Motor neuron (in vitro differentiated cells): Measurements from ENCODE around the gene ST6GALNAC1. TPM values are rescaled to one million over a fixed set of nuclear protein-coding genes. Genes with fewer than 3 reads are reported as not detected.

Source experiments
- ATAC-seq, 8 experiments: fragments of 200-7000 bp; cut with Tn5 transposase; replicated peaks in 6 of 8; 2 replicates each; pipeline ENCODE4 v1.8.0; 2021; ENCODE audit warnings: mild to moderate bottlenecking in 8 of 8, moderate library complexity in 8 of 8
- H3K27ac ChIP-seq, 2 donors: fragments of 250-450 bp; sonication (Bioruptor Pico); 2 replicates each; pipeline ENCODE4 v1.9.0; 2021; ENCODE audit warnings: antibody characterized with exemption in 2 of 2, mild to moderate bottlenecking in 2 of 2, moderate library complexity in 1 of 2
- H3K4me1 ChIP-seq, 2 donors: fragments of 250-450 bp; sonication (Bioruptor Pico); replicated peaks in 1 of 2; 2 replicates each; pipeline ENCODE4 v1.6.1; 2021; ENCODE audit warnings: antibody characterized with exemption in 2 of 2, mild to moderate bottlenecking in 2 of 2, moderate library complexity in 1 of 2
- H3K4me3 ChIP-seq, 5 donors: fragments of 250-450 bp; sonication (Bioruptor Pico); 2 replicates each; pipeline ENCODE4 v1.9.0; 2021; ENCODE audit warnings: antibody characterized with exemption in 5 of 5, mild to moderate bottlenecking in 5 of 5, moderate library complexity in 4 of 5
- WGBS, 10 experiments: fragments of 450-650 bp; shearing (Covaris generic); methylation state at CpG; one replicate each; pipeline ENCODE4 v1.0.0; 2022; 5-methylcytosine and 5-hydroxymethylcytosine counted together
- in situ Hi-C, 9 experiments: fragments of 400-800 bp; cut with MboI; loops; one replicate each; pipeline ENCODE4 v1.15.0; 2021; ENCODE audit warnings: low sequenced_read_pairs in 9 of 9, low pct_unique_long_range_greater_than_20kb in 2 of 9; ENCODE audit not compliant: unreplicated experiment in 9 of 9
- total RNA-seq, 8 experiments: library from RNA; unstranded; fragments of 300-600 nt; gene quantifications; 2 replicates each; pipeline versions ENCODE4 v1.2.3 to v1.2.4, GENCODE V29; 2022

The ST6GALNAC1 gene
- total RNA-seq, result under 1 TPM in 3 of 8 experiments, not detected in 5; 0.13 to 1.00 (median 0.38) TPM

- H3K4me3 ChIP-seq, result no peak within 1 kb of the TSS
Observed at GRCh38 chr17:76643553-76644148, at the start of gene ST6GALNAC1. ST6GALNAC1 (minus strand) TSS chr17:76643757; CDS start chr17:76643638, 119 bp downstream.

DNA sequence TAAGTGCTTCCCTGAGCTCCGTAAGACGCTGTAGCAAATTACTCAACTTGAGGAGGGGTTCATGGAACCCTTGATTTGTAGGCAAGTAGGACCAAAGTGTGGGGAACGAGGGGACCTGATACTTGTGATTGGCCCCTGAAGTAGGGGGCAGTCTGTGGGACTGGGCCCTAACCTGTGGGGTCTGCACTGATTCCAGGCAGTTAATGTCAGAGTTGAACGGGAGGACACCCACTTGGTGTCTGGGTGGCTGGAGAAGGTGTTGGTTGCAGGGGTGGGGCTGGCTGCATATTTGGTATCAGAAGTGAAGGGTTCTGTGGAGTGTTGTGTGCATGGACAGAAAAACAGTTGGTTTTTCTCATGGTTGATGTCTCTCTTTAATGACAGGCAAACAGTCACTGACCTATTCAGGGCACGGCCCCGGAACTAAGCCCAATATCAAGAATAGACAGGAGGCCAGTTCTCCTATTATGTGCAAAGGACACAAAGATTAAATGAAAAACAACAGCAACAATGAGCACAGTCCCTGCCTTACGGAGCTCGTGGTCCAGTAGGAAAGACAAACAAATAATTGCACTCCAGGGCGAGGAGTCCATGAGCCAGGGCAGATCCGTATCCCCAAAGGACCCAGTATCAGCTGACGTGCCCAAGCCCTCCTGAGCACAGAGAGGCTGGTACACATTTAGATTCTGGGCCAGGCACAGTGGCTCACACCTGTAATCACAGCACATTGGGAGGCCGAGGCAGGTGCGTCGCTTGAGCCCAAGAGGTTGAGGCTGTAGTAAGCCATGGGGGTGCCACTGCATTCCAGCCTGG, 48.0 kb upstream of the ST6GALNAC1 start:
- Histone ChIP-seq H3K27ac (no peak overlapping the region), H3K4me1 (peaks cover 8 to 12% of the 10 kb centered on the region in 2 donors), H3K4me3 (no peak overlapping the region)
- WGBS, 10 experiments, result 83 to 98% (median 90%) methylated on average over 2 to 10 of the region's 14 CpGs; no CpG with 5 or more reads in 2 of the 10 experiments
- ATAC-seq, result no peak
- in situ Hi-C loops, result no loop called here

More at GRCh38 chr17:76643553-76644148, at the start of gene ST6GALNAC1:
- 20 to 100% (median 71%) methylated on average over 1 to 6 of the region's 7 CpGs; no CpG with 5 or more reads in 3 of the 10 experiments for WGBS, 10 experiments
- ATAC-seq, result peak in 2 of 8 experiments; percentile 65 to 91
- H3K27ac ChIP-seq, result no peak within 1 kb of the TSS
- H3K4me1 ChIP-seq, result peaks cover 4 to 14% of the 10 kb centered on the region in 2 donors
- in situ Hi-C loops, result no loop called here

- peaks cover 13 to 18% of the 10 kb centered on the region in 2 donors for H3K4me1 ChIP-seq
- in situ Hi-C loops, result no loop called here
- 66 to 100% (median 92%) methylated on average over 1 to 6 of the region's 13 CpGs for WGBS, 10 experiments
- H3K4me3 ChIP-seq, result no peak overlapping the region
- no peak overlapping the region for H3K27ac ChIP-seq
- peak in 1 of 8 experiments; percentile 21 for ATAC-seq
Observed at GRCh38 chr17:76690596-76691280, 47.2 kb upstream of the ST6GALNAC1 start.

- Histone ChIP-seq H3K4me1 (peaks cover 13 to 18% of the 10 kb centered on the region in 2 donors), H3K27ac (no peak overlapping the region), H3K4me3 (no peak overlapping the region)
- no peak for ATAC-seq
- in situ Hi-C loops, result no loop called here
- WGBS, 10 experiments, result 83 to 100% (median 91%) methylated on average over 1 to 10 of the region's 11 CpGs
Observed at GRCh38 chr17:76689859-76690258, 46.3 kb upstream of the ST6GALNAC1 start.

DNA sequence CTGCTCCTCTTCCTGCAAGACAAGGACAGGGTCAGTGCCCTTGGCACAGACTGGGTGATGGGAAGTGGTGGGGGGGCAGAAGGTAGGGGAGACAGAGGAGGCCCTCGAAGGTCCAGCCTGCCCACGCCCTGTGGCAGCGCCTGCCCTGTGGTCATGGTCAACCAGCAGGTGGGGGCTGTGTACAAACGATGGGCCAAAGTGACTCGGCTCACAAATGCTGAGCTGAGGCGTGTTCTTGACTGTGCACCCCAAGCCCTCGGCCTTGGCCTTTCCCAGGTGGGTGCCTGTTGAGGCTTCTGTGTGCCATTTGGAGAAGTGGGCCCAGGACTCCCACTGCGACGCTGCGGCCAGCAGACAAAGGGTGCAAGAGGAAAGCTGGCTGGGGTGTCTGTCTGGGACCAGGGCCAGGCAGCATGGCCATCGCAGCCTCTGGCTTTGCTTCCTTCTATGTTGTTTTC, 44.6 kb upstream of the ST6GALNAC1 start:
- Histone ChIP-seq H3K4me3 (no peak overlapping the region), H3K4me1 (peaks cover 20 to 26% of the 10 kb centered on the region in 2 donors), H3K27ac (no peak overlapping the region)
- ATAC-seq, result peak in 2 of 8 experiments; percentile 16 to 48
- WGBS, 10 experiments, result 20 to 100% (median 100%) methylated on average over 1 to 4 of the region's 11 CpGs; no CpG with 5 or more reads in 6 of the 10 experiments
- in situ Hi-C loops, result no loop called here

DNA sequence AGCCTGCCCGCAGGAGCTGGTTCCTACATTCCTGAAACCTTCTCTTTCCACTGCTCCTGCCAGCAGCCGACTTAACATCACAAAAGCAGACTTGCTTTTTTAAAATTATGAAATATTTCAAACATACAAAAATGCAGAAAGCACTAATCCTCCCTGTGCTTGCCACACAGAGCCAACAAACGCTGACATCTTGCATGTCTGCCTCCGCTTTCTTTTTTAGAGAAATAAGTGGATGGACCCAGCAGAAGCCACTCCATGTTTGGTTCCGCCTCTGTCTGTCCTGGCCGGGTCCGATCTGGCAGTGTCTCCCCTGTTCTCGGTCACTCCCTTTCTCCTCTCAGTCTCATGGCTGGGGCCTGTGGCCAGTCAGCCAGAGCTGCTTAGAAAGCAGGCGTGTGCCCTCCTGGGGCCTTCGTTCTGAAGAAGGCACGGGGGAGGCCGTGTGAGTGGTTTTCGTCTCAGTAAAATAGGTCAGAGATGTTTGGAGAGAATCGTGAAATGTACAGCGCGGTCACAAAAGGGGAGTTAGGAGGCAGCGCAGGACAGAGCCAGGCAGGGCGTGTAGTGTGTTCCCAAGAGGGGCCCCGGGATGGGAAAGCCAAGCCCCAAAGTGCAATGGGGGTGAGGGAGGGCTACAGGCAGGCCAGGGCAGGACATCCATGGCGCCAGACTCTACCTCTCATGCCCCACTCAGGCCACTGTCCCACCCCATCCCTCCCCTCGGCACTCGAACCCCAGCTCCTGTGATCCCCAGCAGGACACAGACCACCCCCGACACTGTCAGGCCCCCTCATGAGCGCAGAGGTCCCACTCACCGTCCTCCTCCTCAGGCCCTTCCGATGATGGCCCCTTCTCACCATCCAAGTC, 44.0 kb upstream of the ST6GALNAC1 start:
- H3K4me3 ChIP-seq, result no peak overlapping the region
- peak overlapping the region; percentile 15 to 61 for H3K27ac ChIP-seq
- WGBS, 10 experiments, result 32 to 80% (median 71%) methylated on average over 2 to 14 of the region's 26 CpGs; no CpG with 5 or more reads in 4 of the 10 experiments
- peak in 2 of 8 experiments; percentile 28 to 39 for ATAC-seq
- in situ Hi-C loops, result no loop called here
- H3K4me1 ChIP-seq, result peaks cover 24 to 33% of the 10 kb centered on the region in 2 donors

DNA sequence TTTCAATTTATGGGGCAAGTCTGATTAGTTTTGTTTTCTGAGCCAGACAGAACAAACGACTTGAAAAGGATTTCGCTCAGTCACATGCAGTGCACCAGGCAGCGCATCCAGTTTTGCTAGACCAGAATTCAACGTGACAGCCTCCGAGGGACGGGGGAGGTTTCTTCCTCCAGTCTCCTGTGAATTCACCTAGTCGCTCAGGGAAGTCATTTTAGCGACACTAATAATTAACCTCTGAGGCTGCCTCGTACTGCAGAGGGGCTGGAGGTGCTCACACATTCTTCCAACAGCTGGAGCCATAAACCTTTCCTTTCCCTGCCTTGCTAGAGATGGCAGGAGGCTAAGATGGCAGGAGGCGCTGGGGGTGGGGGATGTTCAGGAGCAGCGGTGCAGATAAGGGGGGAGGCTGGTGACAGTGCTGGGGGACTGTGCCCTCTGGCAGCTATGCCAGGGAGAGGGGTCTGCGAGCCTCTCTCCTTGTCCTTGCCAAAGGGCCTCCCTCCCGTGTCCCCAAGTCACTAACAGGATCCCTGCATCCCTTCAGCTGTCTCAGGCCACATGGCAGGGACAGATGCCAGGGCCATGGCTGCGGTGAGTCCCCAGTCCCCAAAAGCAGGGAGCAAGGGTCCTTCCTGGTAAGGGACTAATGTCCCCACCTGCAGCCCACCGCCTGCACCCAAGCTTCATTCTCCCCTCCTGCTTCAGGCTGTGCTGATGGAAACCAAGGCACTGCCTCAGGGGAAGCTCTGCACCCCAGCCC, 43.2 kb upstream of the ST6GALNAC1 start:
- peak in 5 of 8 experiments; percentile 7 to 74 (median 43) for ATAC-seq
- 9 to 80% (median 35%) methylated on average over 1 to 7 of the region's 15 CpGs; no CpG with 5 or more reads in 2 of the 10 experiments for WGBS, 10 experiments
- H3K4me1 ChIP-seq, result peaks cover 26 to 41% of the 10 kb centered on the region in 2 donors
- no peak overlapping the region for H3K4me3 ChIP-seq
- peak overlapping the region; percentile 15 to 61 for H3K27ac ChIP-seq
- in situ Hi-C loops, result no loop called here

DNA sequence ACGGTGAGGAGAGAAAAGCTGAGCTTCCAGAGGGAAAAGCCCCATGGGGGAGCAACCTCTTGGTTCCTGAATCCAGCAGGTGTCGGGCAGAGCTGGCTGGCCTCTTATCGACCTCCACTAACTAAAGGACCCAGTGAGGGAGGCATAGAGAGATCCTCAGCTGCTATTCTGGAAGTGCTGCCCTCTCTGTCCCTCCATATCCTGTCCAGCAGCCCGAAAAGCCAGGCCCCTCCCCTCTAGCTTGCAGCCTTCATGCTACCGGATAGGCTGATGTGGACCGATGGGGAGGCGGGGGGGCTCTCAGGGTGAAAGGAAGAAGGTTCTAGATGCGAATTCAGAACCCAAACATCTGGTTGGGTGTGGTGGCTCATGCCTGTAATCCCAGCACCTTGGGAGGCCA, 42.3 kb upstream of the ST6GALNAC1 start:
- Histone ChIP-seq H3K27ac (no peak overlapping the region), H3K4me3 (no peak overlapping the region), H3K4me1 (peaks cover 33 to 46% of the 10 kb centered on the region in 2 donors)
- in situ Hi-C loops, result no loop called here
- no peak for ATAC-seq
- WGBS, 10 experiments, result 40 to 100% (median 93%) methylated on average over 1 to 3 of the region's 8 CpGs; no CpG with 5 or more reads in 6 of the 10 experiments

- in situ Hi-C loops, result no loop called here
- Histone ChIP-seq H3K4me3 (no peak overlapping the region), H3K27ac (no peak overlapping the region), H3K4me1 (peaks cover 33 to 46% of the 10 kb centered on the region in 2 donors)
- WGBS, 10 experiments, result 100% methylated on average over 1 of the region's 12 CpGs; no CpG with 5 or more reads in 9 of the 10 experiments
- no peak for ATAC-seq
Observed at GRCh38 chr17:76685366-76685765, 41.8 kb upstream of the ST6GALNAC1 start.

DNA sequence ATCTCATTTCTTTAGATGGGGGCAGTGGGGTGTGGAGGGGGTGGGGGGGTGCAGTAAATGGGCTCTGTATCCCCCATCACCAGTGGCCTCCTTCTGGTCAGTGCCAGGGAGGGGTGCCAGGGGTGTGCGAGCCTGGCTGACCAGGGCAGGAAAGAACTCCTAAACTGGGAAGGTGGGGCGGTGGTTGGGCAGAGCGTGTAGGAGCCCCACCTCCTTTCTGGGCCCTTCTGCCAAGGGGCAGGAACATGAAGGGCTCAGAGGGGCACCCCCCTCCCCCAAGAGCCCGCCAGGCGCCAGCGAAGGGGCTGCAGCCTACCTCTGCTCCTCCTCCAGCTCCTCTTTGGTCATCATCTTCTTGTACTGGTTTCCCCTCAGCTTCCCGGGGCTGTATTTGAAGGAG, 41.2 kb upstream of the ST6GALNAC1 start:
- Histone ChIP-seq H3K27ac (no peak overlapping the region), H3K4me1 (peaks cover 33 to 46% of the 10 kb centered on the region in 2 donors), H3K4me3 (no peak overlapping the region)
- WGBS, 10 experiments, result 60 to 100% (median 86%) methylated on average over 1 of the region's 7 CpGs; no CpG with 5 or more reads in 7 of the 10 experiments
- in situ Hi-C loops, result no loop called here
- ATAC-seq, result no peak

- WGBS, 10 experiments, result 77 to 84% (median 83%) methylated on average over 1 to 7 of the region's 25 CpGs; no CpG with 5 or more reads in 7 of the 10 experiments
- in situ Hi-C loops, result no loop called here
- no peak for ATAC-seq
Observed at GRCh38 chr17:76683921-76684745, 40.6 kb upstream of the ST6GALNAC1 start.

More at GRCh38 chr17:76683921-76684745, 40.6 kb upstream of the ST6GALNAC1 start:
- Histone ChIP-seq H3K27ac (no peak overlapping the region), H3K4me1 (peaks cover 33 to 46% of the 10 kb centered on the region in 2 donors), H3K4me3 (no peak overlapping the region)
